Adrenal gland (tissue), 12 donors: ENCODE measurements around the gene MED12. TPM values are rescaled to one million over a fixed set of nuclear protein-coding genes. Genes with fewer than 3 reads are reported as not detected.

Experiments
- DNase-seq, 7 donors: peaks; one replicate each; pipeline ENCODE4 v3.0.0-alpha.2; 2019 to 2020
- H3K27ac ChIP-seq, 5 donors: fragments of 200-600 bp; sonication (generic) in 4 of 5; 1 replicate in 3 of 5; 2 replicates in 2 of 5; pipeline versions ENCODE4 v1.5.1 to v1.8.0; 2016 to 2020; ENCODE audit warnings: mild to moderate bottlenecking in 1 of 5
- H3K27me3 ChIP-seq: fragments of 200-600 bp; 2 replicates; pipeline ENCODE4 v1.8.0; 2021
- H3K36me3 ChIP-seq, 2 donors: fragments of 200-600 bp; replicated peaks in 1 of 2; 1 replicate in 1 of 2; 2 replicates in 1 of 2; pipeline versions ENCODE4 v1.5.1 to v1.8.0; 2018 to 2022
- H3K4me1 ChIP-seq, 2 donors: fragments of 200-600 bp; replicated peaks in 1 of 2; 1 replicate in 1 of 2; 2 replicates in 1 of 2; pipeline versions ENCODE4 v1.5.1 to v1.8.0; 2018 to 2021
- H3K4me3 ChIP-seq, 4 donors: fragments of 200-600 bp; sonication (generic) in 3 of 4; one replicate each; pipeline ENCODE4 v1.5.1; 2016 to 2018
- H3K9me3 ChIP-seq, 3 donors: fragments of 200-600 bp; sonication (generic) in 1 of 3; replicated peaks in 1 of 3; 1 replicate in 2 of 3; 2 replicates in 1 of 3; pipeline versions ENCODE4 v1.5.1 to v1.8.0; 2016 to 2021
- POLR2A ChIP-seq, 2 donors: fragments of 450-650 bp; IDR thresholded peaks; one replicate each; pipeline ENCODE4 v1.6.1; 2017; ENCODE audit warnings: antibody characterized with exemption in 2 of 2, mild to moderate bottlenecking in 2 of 2, moderate library complexity in 1 of 2
- WGBS, 4 donors: extraction: QIAGEN DNeasy Blood & Tissue Kit in 2 of 4; methylation state at CpG; one replicate each; pipeline versions ENCODE4 v1.1.5 to v1.1.7; 2013 to 2017; 5-methylcytosine and 5-hydroxymethylcytosine counted together
- intact Hi-C, 2 donors: fragments of 100-400 bp; cut with DNase I; formaldehyde crosslinking; loops; one replicate each; pipeline versions ENCODE4 v1.14.1 to v1.15.0; 2022 to 2023
- polyA plus RNA-seq, 3 donors: library from polyadenylated mRNA; stranded (reverse); fragments of 200-250 nt in 2 of 3; fragments of 350-450 nt in 1 of 3; fragmentation: Illumina TruSeq in 1 of 3; extraction: RNeasy Lipid Tissue Mini Kit (QIAGEN cat#74804) in 1 of 3; gene quantifications; one replicate each; pipeline ENCODE4 v1.2.3, GENCODE V29; 2013 to 2014
- total RNA-seq, 9 donors: library from RNA; depleted of rRNA in 4 of 9; stranded (reverse); fragments of >200 nt in 4 of 9; fragments of 120-200 nt in 1 of 9; fragmentation: NEBNext Ultra II Directional in 1 of 9; extraction: Animal tissue kit (Norgen Biotek cat#: 25700) in 1 of 9; gene quantifications; one replicate each; pipeline versions ENCODE4 v1.1.0 to v1.2.4, GENCODE V29; 2013 to 2023
- TF ChIP-seq, protein P1 (sequence below), 6 experiments: fragments of 450-650 bp in 4 of 6; fragments of 200-600 bp in 2 of 6; sonication (generic) in 1 of 6; IDR thresholded peaks; 1 replicate in 5 of 6; 2 replicates in 1 of 6; pipeline versions ENCODE4 v1.5.1 to v1.8.0; 2016 to 2021; ENCODE audit warnings: antibody characterized with exemption in 6 of 6, mild to moderate bottlenecking in 2 of 6, moderate library complexity in 1 of 6
- donor health status: healthy with polysubstance abuse.
- donor health status: Bipolar disorder and iron deficiency.
- donor health status: DM: yes; HTN: yes; CAD: no.
- donor health status: DM: no; HTN: no; CAD: no.
- donor health status: DM: no; HTN: no; CAD: no.
- donor health status: DM: yes; HTN: yes; CAD: no.

Gene MED12
- total and polyA plus RNA-seq, 12 donors: 34.0 to 107 (median 78.4) TPM

DNA sequence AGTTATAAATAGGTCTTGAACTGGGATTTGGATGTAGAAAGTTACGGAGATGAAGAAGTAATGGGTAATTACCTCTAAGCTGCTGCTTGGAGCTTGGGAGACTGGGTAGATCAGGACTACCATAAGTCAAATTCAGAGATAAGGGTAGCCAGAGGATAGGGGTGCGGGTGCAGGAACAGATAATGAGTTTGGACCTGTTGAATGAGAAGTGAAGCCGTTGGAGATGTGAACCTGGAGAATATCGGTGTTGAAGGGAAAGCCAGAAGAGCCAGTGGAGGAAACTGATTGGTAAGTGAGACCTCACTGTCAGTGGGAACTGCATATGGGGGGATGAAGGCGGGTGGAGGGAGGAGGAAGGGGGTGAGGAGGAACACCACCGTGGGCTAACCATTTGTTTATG is 23.4 kb upstream of the MED12 start:
- Histone ChIP-seq H3K4me3 (peak overlapping the region in 2 of 4 donors; percentile 37 to 57), H3K4me1 (peaks cover 0 to 10% of the 10 kb centered on the region in 2 donors), H3K36me3 (no peaks in the 10 kb centered on the region), H3K9me3 (no peaks in the 10 kb centered on the region), H3K27me3 (no peaks in the 10 kb centered on the region), H3K27ac (no peak overlapping the region)
- WGBS, 4 donors: 28 to 50% (median 35%) methylated on average over 6 of the region's 6 CpGs
- TF ChIP-seq, protein P1, sequence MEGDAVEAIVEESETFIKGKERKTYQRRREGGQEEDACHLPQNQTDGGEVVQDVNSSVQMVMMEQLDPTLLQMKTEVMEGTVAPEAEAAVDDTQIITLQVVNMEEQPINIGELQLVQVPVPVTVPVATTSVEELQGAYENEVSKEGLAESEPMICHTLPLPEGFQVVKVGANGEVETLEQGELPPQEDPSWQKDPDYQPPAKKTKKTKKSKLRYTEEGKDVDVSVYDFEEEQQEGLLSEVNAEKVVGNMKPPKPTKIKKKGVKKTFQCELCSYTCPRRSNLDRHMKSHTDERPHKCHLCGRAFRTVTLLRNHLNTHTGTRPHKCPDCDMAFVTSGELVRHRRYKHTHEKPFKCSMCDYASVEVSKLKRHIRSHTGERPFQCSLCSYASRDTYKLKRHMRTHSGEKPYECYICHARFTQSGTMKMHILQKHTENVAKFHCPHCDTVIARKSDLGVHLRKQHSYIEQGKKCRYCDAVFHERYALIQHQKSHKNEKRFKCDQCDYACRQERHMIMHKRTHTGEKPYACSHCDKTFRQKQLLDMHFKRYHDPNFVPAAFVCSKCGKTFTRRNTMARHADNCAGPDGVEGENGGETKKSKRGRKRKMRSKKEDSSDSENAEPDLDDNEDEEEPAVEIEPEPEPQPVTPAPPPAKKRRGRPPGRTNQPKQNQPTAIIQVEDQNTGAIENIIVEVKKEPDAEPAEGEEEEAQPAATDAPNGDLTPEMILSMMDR (IDR thresholded peaks at IDR 0.05): no peak
- no peak for TF ChIP-seq POLR2A (IDR thresholded peaks at IDR 0.05)
- intact Hi-C loops: no loop called here
- no peak for DNase-seq

DNA sequence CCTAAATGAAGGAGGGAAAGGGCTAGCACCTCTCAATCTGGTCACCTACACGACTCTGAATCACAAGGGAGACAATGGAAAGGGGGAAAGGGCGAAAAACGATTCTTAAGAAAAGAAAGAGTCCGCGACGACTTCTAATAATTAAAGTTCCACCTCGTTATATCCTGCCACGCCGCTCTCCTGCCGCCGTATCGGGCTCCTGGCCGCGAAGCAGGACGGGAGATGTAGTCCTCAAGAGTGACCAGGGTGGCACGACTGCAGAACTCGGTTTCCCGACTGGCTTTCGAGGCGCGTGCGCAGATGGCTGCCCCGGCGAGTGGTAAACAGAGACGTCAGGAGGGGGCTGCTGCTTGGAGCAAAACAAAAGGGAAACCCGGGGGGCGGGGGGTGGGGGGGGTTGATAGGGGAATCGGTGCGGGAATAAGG is 22.8 kb upstream of the MED12 start, which contains the start of gene FOXO4:
TSS of gene FOXO4 (plus strand) at position 297 of the 426 bp plus-strand sequence. CDS start 678 bp downstream, outside the sequence.
- TF ChIP-seq, protein P1 (IDR thresholded peaks at IDR 0.05): no peak
- no peak for TF ChIP-seq POLR2A (IDR thresholded peaks at IDR 0.05)
- DNase-seq: peak; percentile 90 to 95 (median 93)
- intact Hi-C loops: no loop called here
- Histone ChIP-seq H3K27ac (peak within 1 kb of the TSS in 3 of 5 donors; percentile 21 to 75 (median 38)), H3K9me3 (no peaks in the 10 kb centered on the region), H3K4me1 (peaks cover 0 to 10% of the 10 kb centered on the region in 2 donors), H3K27me3 (no peaks in the 10 kb centered on the region), H3K4me3 (peak within 1 kb of the TSS in 3 of 4 donors; percentile 37 to 57 (median 48)), H3K36me3 (no peaks in the 10 kb centered on the region)
- 0 to 20% (median 4%) methylated on average over 6 to 29 of the region's 29 CpGs for WGBS, 4 donors

DNA sequence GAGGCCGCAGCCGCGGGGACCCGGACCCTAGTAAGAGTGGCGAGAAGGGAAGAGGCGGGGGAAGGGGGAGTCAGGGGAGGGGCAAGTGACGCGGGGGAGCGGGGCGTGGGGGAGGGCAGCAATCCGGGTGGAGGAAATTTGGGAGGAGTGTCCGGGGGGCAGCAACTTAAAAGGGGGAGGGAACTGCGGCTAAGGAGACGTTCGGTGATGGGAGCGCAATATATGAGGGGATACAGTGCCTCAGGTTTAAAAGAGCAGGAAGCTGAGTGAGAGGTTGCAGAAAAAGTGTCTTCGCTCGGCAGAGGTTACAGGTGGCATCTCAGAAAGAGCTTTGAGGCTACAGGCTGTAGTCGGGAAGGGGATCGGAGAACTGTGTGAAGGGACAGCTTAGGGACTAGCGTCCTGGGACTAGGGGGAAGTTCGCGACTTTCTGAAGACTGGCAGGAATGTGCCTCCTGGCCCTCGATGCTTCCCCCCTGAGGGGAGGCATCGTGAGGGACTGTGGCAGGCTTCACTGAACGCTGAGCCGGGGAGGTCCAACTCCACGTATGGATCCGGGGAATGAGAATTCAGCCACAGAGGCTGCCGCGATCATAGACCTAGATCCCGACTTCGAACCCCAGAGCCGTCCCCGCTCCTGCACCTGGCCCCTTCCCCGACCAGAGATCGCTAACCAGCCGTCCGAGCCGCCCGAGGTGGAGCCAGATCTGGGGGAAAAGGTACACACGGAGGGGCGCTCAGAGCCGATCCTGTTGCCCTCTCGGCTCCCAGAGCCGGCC is 22.2 kb upstream of the MED12 start:
- Histone ChIP-seq H3K27ac (peak overlapping the region in 3 of 5 donors; percentile 21 to 75 (median 38)), H3K27me3 (no peaks in the 10 kb centered on the region), H3K4me3 (peak overlapping the region in 3 of 4 donors; percentile 37 to 57 (median 48)), H3K4me1 (peaks cover 0 to 10% of the 10 kb centered on the region in 2 donors), H3K36me3 (no peaks in the 10 kb centered on the region), H3K9me3 (no peaks in the 10 kb centered on the region)
- DNase-seq: peak in 1 of 7 donors; percentile 75
- intact Hi-C loops: no loop called here
- peak in 1 of 2 donors; percentile 68 for TF ChIP-seq POLR2A (IDR thresholded peaks at IDR 0.05)
- TF ChIP-seq, protein P1 (IDR thresholded peaks at IDR 0.05): no peak
- 0 to 24% (median 11%) methylated on average over 2 to 46 of the region's 46 CpGs for WGBS, 4 donors

DNA sequence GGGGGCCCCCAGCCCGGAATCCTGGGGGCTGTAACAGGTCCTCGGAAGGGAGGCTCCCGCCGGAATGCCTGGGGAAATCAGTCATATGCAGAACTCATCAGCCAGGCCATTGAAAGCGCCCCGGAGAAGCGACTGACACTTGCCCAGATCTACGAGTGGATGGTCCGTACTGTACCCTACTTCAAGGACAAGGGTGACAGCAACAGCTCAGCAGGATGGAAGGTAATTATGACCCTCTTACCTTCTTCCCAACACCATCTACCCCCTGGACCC is 21.7 kb upstream of the MED12 start:
- Histone ChIP-seq H3K9me3 (no peaks in the 10 kb centered on the region), H3K4me3 (peak overlapping the region in 3 of 4 donors; percentile 6 to 57 (median 37)), H3K4me1 (peaks cover 0 to 10% of the 10 kb centered on the region in 2 donors), H3K27me3 (no peaks in the 10 kb centered on the region), H3K36me3 (no peaks in the 10 kb centered on the region), H3K27ac (peak overlapping the region in 1 of 5 donors; percentile 3)
- intact Hi-C loops: no loop called here
- WGBS, 4 donors: 4 to 42% (median 34%) methylated on average over 4 to 9 of the region's 9 CpGs; no CpG with 5 or more reads in 1 of the 4 donors
- DNase-seq: no peak
- no peak for TF ChIP-seq POLR2A (IDR thresholded peaks at IDR 0.05)
- TF ChIP-seq, protein P1 (IDR thresholded peaks at IDR 0.05): no peak
